Fibroblast of villous mesenchyme (primary cell): ENCODE measurements around the gene TLDC2. TPM values are rescaled to one million over a fixed set of nuclear protein-coding genes. Genes with fewer than 3 reads are reported as not detected.

Experiments
- DNase-seq: peaks from one replicate; pipeline ENCODE4 v3.0.0-alpha.2; 2010; ENCODE audit warnings: low read depth
- H3K4me3 ChIP-seq: 2 replicates; pipeline ENCODE4 v1.5.1; 2011; ENCODE audit warnings: low read depth, mild to moderate bottlenecking, low read length
- total RNA-seq: library from RNA; depleted of rRNA; stranded (reverse); fragments of >200 nt; gene quantifications from 2 replicates; pipeline ENCODE4 v1.2.3, GENCODE V29; 2012
- TF ChIP-seq, protein P1 (sequence below): IDR thresholded peaks from 2 replicates; pipeline ENCODE4 v1.5.1; 2012; ENCODE audit warnings: low read depth, mild to moderate bottlenecking, low read length; ENCODE audit not compliant: insufficient read depth

Gene TLDC2
- total RNA-seq, 1 donor: not detected

DNA sequence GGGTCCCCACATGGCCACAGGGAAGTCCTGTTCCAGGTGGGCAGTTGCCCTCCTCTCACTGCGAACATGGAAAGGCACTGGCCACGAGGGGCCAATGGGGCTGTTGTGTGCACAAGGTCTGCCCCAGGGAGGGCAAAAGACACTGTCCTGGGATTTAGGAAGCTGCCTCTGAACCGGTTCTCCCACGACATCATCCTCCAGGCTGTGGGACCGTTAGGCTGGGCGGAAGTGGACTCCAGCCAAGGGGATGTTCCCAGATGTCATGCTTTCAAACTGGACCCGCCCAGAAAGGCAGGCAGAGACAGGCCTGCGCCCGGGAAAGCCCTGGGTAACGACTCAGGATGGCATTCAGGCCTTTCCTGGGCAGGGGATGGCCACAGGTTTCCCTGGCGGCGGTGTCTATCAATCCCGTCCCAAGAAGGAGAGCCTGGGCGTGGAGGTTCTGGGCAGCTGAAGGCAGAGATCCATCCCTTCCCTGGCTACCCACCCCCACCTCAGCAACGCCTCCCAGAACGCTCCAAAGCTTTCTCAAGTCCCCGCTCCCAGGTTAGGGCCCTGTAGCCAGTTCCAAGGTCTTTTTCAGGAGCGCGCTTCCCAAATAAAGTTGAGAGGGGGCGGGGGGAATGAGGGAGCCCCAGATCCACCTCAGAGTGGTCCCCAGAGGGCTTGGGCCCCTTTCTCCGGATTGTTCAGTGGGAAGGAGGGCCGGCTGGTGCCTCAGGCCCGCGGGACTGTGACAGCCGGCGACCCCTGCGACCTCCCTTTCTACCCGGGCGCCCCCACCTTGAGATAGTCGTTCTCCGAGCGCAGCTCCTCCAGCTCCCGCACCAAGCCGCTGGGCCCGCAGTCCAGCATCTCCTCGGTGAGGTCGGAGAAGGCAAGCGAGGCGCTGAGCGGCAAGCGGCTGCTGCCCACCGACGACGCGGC is 13.8 kb upstream of the TLDC2 start:
- peak; percentile 87 for DNase-seq
- H3K4me3 ChIP-seq: peak overlapping the region; percentile 57
- TF ChIP-seq, protein P1, sequence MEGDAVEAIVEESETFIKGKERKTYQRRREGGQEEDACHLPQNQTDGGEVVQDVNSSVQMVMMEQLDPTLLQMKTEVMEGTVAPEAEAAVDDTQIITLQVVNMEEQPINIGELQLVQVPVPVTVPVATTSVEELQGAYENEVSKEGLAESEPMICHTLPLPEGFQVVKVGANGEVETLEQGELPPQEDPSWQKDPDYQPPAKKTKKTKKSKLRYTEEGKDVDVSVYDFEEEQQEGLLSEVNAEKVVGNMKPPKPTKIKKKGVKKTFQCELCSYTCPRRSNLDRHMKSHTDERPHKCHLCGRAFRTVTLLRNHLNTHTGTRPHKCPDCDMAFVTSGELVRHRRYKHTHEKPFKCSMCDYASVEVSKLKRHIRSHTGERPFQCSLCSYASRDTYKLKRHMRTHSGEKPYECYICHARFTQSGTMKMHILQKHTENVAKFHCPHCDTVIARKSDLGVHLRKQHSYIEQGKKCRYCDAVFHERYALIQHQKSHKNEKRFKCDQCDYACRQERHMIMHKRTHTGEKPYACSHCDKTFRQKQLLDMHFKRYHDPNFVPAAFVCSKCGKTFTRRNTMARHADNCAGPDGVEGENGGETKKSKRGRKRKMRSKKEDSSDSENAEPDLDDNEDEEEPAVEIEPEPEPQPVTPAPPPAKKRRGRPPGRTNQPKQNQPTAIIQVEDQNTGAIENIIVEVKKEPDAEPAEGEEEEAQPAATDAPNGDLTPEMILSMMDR: no peak

DNA sequence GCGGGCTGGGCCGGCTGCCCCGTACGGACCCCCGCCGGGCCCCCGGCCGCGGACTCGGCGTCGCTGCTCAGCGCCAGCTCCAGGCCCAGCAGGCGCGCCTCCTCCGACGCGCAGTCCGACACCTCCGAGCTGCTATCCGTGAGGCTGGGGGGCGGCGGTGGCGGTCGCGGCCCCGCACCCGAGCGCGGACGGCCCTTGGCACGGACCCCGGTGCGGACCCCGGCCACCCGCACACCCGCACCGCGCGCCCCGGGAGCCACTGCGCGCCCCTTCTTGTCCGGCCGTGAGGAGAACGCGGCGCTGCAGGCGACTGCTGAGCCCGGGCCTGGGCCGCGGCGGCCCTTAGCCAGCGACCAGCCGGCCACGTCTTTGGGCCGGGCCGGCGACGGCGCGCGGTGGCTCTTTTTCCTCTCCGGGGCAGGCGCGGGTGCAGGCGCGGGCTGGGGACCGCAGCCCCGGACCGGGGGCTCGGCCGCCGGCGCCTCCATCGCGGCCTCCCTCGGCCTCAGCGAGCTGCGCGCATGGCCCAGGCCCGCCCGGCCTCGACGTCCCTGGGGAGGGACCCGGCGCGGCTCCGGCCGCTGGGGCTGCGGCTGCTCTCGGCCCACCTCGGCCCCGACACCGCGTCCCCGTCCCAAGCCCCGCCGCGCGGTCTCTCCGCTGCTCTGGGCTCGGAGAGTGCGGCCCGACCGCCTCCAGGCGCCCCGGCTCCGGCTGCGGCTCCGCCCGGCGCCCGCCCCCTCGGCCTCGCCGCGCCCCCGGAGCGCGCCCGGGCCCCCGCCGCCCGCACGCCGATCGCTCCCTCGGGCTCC is 12.9 kb upstream of the TLDC2 start:
- TF ChIP-seq, protein P1: no peak
- DNase-seq: no peak
- H3K4me3 ChIP-seq: peak overlapping the region; percentile 57

DNA sequence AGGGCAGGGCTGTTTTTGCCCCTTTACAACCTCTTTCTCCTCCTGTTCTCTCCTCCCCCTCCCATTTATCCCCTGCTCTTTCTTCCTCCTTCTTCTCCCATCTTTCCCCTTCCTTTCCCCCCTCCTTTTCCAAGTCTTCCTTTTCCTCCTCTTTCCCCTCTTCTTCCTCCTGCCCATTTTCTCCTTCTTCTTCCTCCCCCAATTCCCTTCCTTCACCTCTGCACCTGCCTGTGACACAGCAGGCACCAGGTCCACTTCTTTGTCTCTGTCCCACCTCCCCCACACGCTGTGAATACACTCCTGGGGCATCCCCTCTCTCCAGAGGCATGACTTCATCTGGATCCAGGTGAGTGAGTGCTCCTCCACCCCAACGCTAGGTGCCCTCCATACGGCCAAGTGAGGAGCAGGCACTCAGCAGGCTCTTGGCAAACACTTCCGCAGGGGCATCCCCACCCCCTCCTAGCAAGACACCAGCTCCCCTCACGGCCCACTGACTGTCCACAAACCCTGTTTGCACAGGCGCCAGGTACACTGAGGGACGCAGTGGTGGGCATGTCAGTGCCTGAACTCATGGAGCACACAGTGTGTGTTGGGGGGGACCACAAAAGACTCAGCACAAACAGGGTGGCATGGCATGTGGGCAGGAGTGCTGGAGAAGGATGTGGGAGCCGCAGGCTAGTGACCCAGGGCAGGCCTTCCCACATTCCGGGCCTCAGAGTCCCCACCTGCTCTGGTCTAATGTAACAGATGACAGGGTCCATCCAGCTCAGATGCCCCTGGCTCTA is 10.7 kb upstream of the TLDC2 start:
- no peak for DNase-seq
- TF ChIP-seq, protein P1: no peak

DNA sequence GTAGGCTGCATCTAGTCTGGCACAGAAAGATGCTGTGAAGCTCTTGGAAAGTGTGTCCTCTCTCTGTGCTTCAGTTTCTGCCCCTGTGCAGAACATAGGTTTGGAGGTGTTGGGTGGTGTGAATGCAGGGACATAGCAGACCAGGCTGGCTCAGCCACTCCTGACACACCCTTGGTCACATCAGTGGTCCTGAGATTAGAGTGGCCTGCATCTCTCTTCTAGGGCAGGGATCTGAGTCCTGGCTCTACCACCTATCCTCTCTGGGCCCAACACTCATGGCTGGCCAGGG is 10.1 kb upstream of the TLDC2 start:
- no peak for DNase-seq
- TF ChIP-seq, protein P1: no peak
- H3K4me3 ChIP-seq: no peak overlapping the region

More for the DNA sequence above, 10.7 kb upstream of the TLDC2 start:
- no peak overlapping the region for H3K4me3 ChIP-seq

DNA sequence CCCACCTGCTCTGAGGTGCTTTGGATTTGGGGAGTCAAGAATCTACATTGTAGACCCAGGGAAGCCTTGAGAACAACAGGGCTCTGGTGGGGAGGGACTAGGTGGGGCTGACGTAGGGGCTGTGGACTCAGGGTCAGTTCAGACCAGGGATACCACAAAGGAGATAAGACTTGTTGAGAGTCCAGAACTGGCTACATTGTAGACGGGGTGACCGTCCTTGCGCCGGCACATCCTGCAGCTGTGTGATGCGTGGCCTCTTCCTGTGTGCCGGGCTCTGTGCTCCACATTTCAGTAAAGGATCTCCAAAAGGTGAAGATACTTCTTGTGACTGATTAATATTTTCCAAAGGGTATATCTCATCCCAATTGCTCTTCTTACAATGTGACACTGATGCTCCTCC is 9.8 kb upstream of the TLDC2 start:
- DNase-seq: no peak
- TF ChIP-seq, protein P1: no peak

DNA sequence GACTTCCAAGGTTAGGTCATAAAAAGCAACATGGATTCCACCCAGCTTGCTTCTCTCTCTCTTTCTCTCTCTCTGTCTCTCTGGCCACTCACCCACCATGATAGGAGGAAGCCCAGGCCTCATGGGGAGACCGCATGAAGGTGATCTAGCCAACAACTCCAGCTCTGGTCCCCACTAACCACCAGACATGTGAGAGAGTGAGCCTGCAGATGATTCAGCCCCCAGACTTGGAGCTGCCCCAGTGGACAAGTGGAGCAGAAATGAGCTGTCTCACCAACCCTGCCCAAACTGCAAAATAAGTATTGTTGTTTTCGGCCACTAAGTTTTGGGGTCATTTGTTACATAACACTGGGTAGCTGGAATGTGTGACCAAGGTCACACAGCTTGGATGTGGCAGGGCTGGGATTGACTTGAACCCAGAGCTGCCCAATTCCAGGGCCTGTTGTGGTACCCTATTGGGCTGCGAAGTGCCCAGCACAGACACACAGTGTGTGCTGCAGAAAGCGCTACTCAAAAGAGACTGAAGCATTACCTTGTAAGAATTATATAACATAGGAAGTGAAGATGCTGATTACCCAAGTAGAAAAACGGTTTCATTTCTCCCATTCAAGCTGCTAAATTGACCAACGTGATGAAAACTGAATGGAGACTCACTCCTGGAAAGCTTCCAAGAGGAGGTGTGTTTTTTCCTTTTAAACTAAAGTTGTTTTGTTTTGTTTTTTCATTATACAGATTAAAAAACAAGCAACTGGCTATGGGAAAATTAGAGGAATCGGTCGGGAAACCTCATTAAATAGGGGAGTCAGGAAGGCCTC is 9.1 kb upstream of the TLDC2 start:
- DNase-seq: peak; percentile 37
- TF ChIP-seq, protein P1: no peak
- H3K4me3 ChIP-seq: no peak overlapping the region

More for the DNA sequence above, 9.8 kb upstream of the TLDC2 start:
- no peak overlapping the region for H3K4me3 ChIP-seq
